Activated naive CD4-positive, alpha-beta T cell (primary cell): ENCODE data around the gene AMOTL2.
A peak's percentile ranks its signal among the peaks of the same experiment; 100 is the strongest.

ENCODE experiments used
- DNase-seq, 4 experiments: peaks; one replicate each; lab custom pipeline; 2025; lab: John Stamatoyannopoulos, UW

The AMOTL2 gene

GRCh38 chr3:134366221-134366927 is 7.9 kb downstream of the AMOTL2 start:
- DNase-seq, result no peak

GRCh38 chr3:134365766-134366065 is 8.5 kb downstream of the AMOTL2 start:
- DNase-seq, result no peak

GRCh38 chr3:134364936-134365765 is 9.1 kb downstream of the AMOTL2 start:
- no peak for DNase-seq

- DNase-seq, result peak in 1 of 4 experiments; percentile 6
Observed at GRCh38 chr3:134364061-134364935, 9.9 kb downstream of the AMOTL2 start.

GRCh38 chr3:134363381-134363755 is 10.9 kb downstream of the AMOTL2 start:
- DNase-seq, result no peak

GRCh38 chr3:134362670-134363380 is 11.4 kb downstream of the AMOTL2 start:
- no peak for DNase-seq

GRCh38 chr3:134362221-134362620 is 12.0 kb downstream of the AMOTL2 start:
- no peak for DNase-seq

GRCh38 chr3:134361162-134361835 is 12.9 kb downstream of the AMOTL2 start:
- DNase-seq, result no peak

- DNase-seq, result no peak
Observed at GRCh38 chr3:134360046-134360445, 14.2 kb downstream of the AMOTL2 start.

- no peak for DNase-seq
Observed at GRCh38 chr3:134359121-134360010, 14.9 kb downstream of the AMOTL2 start.

GRCh38 chr3:134357914-134358811 is 16.1 kb downstream of the AMOTL2 start:
- DNase-seq, result no peak

GRCh38 chr3:134357261-134357913 is 16.9 kb downstream of the AMOTL2 start:
- no peak for DNase-seq

GRCh38 chr3:134356411-134357040 is 17.7 kb downstream of the AMOTL2 start:
- no peak for DNase-seq

GRCh38 chr3:134355416-134355815 is 18.8 kb downstream of the AMOTL2 start:
- no peak for DNase-seq

GRCh38 chr3:134354612-134355251 is 19.5 kb downstream of the AMOTL2 start:
- no peak for DNase-seq

- DNase-seq, result no peak
Observed at GRCh38 chr3:134353831-134354611, 20.2 kb downstream of the AMOTL2 start.
